Lower leg skin (tissue), 4 donors: ENCODE measurements around the gene TAF10. TPM values are rescaled to one million over a fixed set of nuclear protein-coding genes. Genes with fewer than 3 reads are reported as not detected.

Source experiments
- DNase-seq, 2 donors: peaks; one replicate each; pipeline ENCODE4 v3.0.0-alpha.2; 2019; ENCODE audit warnings: low spot score in 2 of 2
- H3K4me3 ChIP-seq: fragments of 200-600 bp; sonication (generic); 2 replicates; pipeline ENCODE4 v1.5.1; 2017; ENCODE audit warnings: mild to moderate bottlenecking, low read depth; ENCODE audit not compliant: poor library complexity, severe bottlenecking
- POLR2A ChIP-seq, 2 donors: fragments of 450-650 bp; IDR thresholded peaks; one replicate each; pipeline ENCODE4 v1.6.1; 2016 to 2017; ENCODE audit warnings: antibody characterized with exemption in 2 of 2, mild to moderate bottlenecking in 1 of 2, moderate library complexity in 1 of 2
- whole genome bisulfite sequencing, 2 donors: methylation state at CpG; one replicate each; pipeline ENCODE4 v1.1.5; 2018; 5-methylcytosine and 5-hydroxymethylcytosine counted together
- intact Hi-C: fragments of 100-400 bp; cut with DNase I; formaldehyde crosslinking; loops from one replicate; pipeline ENCODE4 v1.15.0; 2023; ENCODE audit warnings: low total_unique reads
- total RNA-seq, 4 donors: library from RNA; depleted of rRNA; stranded (reverse); fragments of >200 nt; gene quantifications; one replicate each; pipeline ENCODE4 v1.1.0, GENCODE V29; 2016
- TF ChIP-seq, protein P1 (sequence below), 3 donors: fragments of 450-650 bp; IDR thresholded peaks; one replicate each; pipeline ENCODE4 v1.5.1; 2016; ENCODE audit warnings: antibody characterized with exemption in 3 of 3, mild to moderate bottlenecking in 3 of 3, moderate library complexity in 2 of 3

TAF10 gene
- total RNA-seq, 4 donors from 2014 or later, result 41.1 to 105 (median 61.8) TPM

DNA sequence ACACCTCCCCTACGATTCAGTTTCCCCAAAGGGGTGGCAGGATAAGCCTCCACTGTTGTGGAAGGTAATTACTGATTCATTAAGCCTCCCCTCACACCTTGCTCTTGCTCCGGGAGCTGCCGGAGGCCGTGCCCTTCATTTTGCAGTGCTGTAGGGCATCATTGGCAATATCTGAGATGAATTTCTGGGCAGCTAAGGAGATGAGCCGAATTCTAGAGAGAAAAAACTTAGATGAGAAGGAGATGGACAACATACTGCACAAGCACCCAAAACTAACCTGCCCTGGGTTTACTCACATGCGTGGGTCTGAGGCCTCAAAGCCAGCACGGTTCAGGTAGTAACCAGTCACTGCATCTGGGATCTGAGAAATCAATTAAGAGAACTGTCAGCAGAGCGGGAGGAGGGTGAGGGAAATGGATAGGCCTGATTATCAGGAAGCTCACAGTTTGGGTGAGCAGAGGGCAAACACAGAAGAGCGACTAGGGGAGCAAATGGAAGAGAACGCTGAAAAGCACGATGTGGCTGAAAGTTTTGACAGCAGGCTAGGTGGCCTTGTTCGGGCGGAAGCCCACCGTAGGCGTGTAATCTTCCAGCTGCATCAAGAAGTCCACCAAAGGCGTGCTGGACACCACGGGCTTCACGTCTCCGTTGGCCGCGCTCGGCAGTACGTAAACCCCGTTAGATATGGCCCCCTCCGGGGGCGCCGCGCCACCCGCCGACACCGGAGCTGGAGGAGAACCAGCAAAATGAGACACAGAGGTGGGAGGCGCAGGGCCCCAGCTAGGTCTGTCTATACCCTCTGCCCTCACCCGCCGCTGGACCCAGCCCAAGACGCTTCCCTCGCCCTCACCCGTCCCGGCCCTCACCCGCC is 689 bp downstream of the TAF10 start:
- peak in 1 of 2 donors; percentile 92 for DNase-seq
- no peak for TF ChIP-seq POLR2A (IDR thresholded peaks at IDR 0.05)
- TF ChIP-seq, protein P1, sequence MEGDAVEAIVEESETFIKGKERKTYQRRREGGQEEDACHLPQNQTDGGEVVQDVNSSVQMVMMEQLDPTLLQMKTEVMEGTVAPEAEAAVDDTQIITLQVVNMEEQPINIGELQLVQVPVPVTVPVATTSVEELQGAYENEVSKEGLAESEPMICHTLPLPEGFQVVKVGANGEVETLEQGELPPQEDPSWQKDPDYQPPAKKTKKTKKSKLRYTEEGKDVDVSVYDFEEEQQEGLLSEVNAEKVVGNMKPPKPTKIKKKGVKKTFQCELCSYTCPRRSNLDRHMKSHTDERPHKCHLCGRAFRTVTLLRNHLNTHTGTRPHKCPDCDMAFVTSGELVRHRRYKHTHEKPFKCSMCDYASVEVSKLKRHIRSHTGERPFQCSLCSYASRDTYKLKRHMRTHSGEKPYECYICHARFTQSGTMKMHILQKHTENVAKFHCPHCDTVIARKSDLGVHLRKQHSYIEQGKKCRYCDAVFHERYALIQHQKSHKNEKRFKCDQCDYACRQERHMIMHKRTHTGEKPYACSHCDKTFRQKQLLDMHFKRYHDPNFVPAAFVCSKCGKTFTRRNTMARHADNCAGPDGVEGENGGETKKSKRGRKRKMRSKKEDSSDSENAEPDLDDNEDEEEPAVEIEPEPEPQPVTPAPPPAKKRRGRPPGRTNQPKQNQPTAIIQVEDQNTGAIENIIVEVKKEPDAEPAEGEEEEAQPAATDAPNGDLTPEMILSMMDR (IDR thresholded peaks at IDR 0.05), result no peak
- peak overlapping the region; percentile 67 for H3K4me3 ChIP-seq
- intact Hi-C loops, result no loop called here
- 11 to 12% methylated on average over 34 to 37 of the region's 39 CpGs for WGBS, 2 donors

DNA sequence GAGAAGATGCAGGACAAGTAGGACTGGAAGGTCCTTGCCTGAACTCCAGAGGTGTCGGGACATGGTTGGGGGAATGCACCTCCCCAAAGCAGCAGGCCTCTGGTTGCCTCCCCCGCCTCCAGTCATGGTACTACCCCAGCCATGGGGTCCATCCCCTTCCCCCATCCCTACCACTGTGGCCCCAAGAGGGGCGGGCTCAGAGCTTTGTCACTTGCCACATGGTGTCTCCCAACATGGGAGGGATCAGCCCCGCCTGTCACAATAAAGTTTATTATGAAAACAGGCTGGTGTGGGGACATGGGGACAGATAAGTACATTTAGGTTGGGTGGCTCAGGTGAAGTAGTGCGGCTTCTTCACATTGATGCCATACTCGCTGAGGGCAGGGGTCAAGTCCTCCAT is 1.4 kb downstream of the TAF10 start:
- TF ChIP-seq POLR2A (IDR thresholded peaks at IDR 0.05), result no peak
- TF ChIP-seq, protein P1 (IDR thresholded peaks at IDR 0.05), result no peak
- peak; percentile 20 to 81 for DNase-seq
- H3K4me3 ChIP-seq, result no peak overlapping the region
- 85 to 89% methylated on average over 6 of the region's 6 CpGs for WGBS, 2 donors
- intact Hi-C loops, result no loop called here

DNA sequence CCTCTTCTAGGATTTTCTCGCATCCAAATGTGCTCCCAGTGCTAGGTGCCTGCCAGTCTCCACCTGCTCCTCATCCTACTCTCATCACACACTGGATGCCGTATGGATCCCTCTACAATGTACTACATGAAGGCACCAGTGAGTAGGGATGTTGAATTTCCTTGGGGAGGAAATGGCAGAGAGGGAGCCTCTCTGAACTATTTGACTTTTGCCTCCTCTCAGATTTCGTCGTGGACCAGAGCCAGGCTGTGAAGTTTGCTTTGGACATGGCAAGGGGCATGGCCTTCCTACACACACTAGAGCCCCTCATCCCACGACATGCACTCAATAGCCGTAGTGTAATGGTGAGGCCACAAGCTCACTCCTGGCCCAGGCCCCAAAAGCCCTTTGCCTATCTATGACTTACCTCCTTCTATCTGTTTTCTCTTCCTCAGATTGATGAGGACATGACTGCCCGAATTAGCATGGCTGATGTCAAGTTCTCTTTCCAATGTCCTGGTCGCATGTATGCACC is 2.5 kb downstream of the TAF10 start:
- H3K4me3 ChIP-seq, result no peak overlapping the region
- TF ChIP-seq POLR2A (IDR thresholded peaks at IDR 0.05), result no peak
- TF ChIP-seq, protein P1 (IDR thresholded peaks at IDR 0.05), result no peak
- peak; percentile 9 to 81 for DNase-seq
- intact Hi-C loops, result no loop called here
- WGBS, 2 donors, result 81 to 84% methylated on average over 8 of the region's 8 CpGs

DNA sequence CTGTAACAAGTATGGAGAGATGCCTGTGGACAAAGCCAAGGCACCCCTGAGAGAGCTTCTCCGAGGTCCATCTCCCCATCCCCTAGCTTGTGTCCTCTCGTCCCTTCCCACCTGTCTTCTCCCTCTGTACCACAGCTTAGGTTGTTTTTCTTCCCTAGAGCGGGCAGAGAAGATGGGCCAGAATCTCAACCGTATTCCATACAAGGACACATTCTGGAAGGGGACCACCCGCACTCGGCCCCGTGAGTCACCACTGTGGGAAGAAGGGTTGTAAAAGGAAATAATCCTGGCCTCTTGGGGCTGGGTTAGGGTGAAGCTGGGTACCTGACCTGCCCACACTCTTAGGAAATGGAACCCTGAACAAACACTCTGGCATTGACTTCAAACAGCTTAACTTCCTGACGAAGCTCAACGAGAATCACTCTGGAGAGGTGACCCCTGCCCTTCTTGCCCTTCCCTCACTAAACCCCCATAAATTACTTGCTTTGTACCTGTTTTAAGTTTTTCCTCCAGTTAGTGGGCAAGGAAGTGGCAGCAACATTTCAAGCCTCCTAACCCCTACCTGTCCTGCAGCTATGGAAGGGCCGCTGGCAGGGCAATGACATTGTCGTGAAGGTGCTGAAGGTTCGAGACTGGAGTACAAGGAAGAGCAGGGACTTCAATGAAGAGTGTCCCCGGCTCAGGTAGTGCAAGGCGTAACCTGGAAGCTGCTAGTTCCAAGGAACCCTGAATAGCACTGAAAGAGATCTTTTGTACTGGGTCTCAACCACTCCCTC is 3.1 kb downstream of the TAF10 start:
- 83 to 87% methylated on average over 14 of the region's 14 CpGs for WGBS, 2 donors
- intact Hi-C loops, result no loop called here
- TF ChIP-seq, protein P1 (IDR thresholded peaks at IDR 0.05), result no peak
- peak; percentile 10 to 70 for DNase-seq
- H3K4me3 ChIP-seq, result no peak overlapping the region

DNA sequence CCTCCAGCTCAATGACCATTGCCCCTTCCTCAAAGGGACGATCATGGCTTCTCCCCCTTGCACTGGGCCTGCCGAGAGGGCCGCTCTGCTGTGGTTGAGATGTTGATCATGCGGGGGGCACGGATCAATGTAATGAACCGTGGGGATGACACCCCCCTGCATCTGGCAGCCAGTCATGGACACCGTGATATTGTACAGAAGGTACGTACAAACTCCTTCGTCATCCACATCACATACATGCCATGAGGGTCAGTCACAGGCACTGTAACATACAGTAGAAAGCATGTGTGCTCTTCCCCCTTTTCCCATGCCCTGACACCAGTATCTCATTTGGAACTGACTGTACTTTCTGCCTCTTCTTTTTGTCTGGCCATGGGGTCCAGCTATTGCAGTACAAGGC is 4.0 kb downstream of the TAF10 start:
- no peak overlapping the region for H3K4me3 ChIP-seq
- intact Hi-C loops, result no loop called here
- peak; percentile 11 to 81 for DNase-seq
- 89 to 95% methylated on average over 9 of the region's 9 CpGs for WGBS, 2 donors
- TF ChIP-seq, protein P1 (IDR thresholded peaks at IDR 0.05), result no peak
- TF ChIP-seq POLR2A (IDR thresholded peaks at IDR 0.05), result no peak
